Measurements from ENCODE around the gene ANKDD1A. TPM values are rescaled to one million over a fixed set of nuclear protein-coding genes. Genes with fewer than 3 reads are reported as not detected.

ANKDD1A gene
- total RNA-seq, 1 experiment from 2014 or later: 6.1 TPM

GRCh38 chr15:64951777-64952418, 40.2 kb downstream of the ANKDD1A start (continued):
- TF ChIP-seq ZMAT4 (CRISPR knock-in tag; IDR thresholded peaks at IDR 0.05): no peak
- TF ChIP-seq GABPB1 (CRISPR knock-in tag; IDR thresholded peaks at IDR 0.05): no peak
- no peak for TF ChIP-seq FOXP1 (CRISPR knock-in tag; IDR thresholded peaks at IDR 0.05; ENCODE audit: borderline replicate concordance)

DNA sequence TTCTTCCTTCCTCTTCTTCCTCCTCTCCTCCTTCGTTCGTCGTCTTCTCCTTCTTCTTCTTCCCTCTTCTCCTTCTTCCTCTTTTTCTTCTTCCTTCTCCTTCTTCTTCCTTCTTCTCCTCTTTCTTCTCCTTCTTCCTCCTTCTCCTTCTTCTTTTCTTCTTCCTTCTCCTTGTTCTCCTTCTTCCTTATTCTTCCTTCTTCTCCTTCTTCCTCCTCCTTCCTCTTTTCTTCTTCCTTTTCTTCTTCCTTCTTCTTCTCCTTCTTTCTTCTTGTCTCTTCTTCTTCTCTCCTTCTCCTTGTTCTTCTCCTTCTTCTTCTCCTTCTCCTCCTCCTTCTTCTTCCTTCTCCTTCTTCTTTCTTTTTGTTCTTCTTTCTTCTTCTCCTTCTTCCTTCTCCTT, 42.7 kb downstream of the ANKDD1A start:
- peaks cover 14% of the 10 kb centered on the region for H3K27me3 Mint-ChIP-seq (ENCODE audit: low read depth)
- TF ChIP-seq ZNF512 (CRISPR knock-in tag; IDR thresholded peaks at IDR 0.05; ENCODE audit: borderline replicate concordance): peak; percentile 83; the same call in 1 of the 2 replicates
- no peak for TF ChIP-seq JAZF1 (CRISPR knock-in tag; IDR thresholded peaks at IDR 0.05)
- DNase-seq (ENCODE audit: low spot score) (no peak), ATAC-seq (no peak)
- H3K4me1 Mint-ChIP-seq: 0 out of 2 replicates have a peak, but pooled peaks cover 3% of the 10 kb centered on the region
- no peak overlapping the region for H3K27ac Mint-ChIP-seq
- ChIA-PET POLR2A (no interaction called here), CTCF (no interaction called here)
- H3K36me3 Mint-ChIP-seq: peaks cover 60% of the 10 kb centered on the region
- H3K9me3 Mint-ChIP-seq: peaks cover 46% of the 10 kb centered on the region
- no peak overlapping the region for H3K4me3 Mint-ChIP-seq

DNA sequence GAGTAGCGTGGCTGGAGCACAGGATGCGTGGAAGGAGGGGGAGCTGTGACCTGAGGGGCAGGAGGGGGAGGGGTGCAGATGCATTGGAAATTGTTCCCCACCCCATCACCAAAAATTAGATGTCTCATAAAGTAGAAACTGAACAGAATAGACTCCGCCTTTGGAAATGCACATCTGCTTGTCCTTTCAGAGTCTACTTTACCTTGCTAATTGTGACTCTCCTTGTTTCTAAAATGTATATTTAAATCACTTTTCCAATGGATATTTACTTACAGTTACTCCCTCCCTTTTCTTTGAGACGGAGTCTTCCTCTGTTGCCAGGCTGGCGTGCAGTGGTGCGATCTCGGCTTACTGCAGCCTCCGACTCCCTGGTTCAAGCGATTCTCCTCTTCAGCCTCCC, 47.4 kb downstream of the ANKDD1A start:
- TF ChIP-seq OVOL2 (CRISPR knock-in tag; IDR thresholded peaks at IDR 0.05; ENCODE audit: borderline replicate concordance) (no peak), MAX (CRISPR knock-in tag; IDR thresholded peaks at IDR 0.05) (no peak), FOXJ3 (CRISPR knock-in tag; IDR thresholded peaks at IDR 0.05; ENCODE audit: borderline replicate concordance) (no peak), TEAD4 (CRISPR knock-in tag; IDR thresholded peaks at IDR 0.05) (no peak), NFYB (CRISPR knock-in tag; conservative IDR thresholded peaks at IDR 0.05; ENCODE audit: low read depth) (no peak), ZMAT4 (CRISPR knock-in tag; IDR thresholded peaks at IDR 0.05) (no peak), NR1H2 (CRISPR knock-in tag; IDR thresholded peaks at IDR 0.05) (no peak), TCF7 (CRISPR knock-in tag; IDR thresholded peaks at IDR 0.05; ENCODE audit: low read depth) (no peak), NFE2L1 (CRISPR knock-in tag; IDR thresholded peaks at IDR 0.05) (no peak), ZSCAN18 (CRISPR knock-in tag; IDR thresholded peaks at IDR 0.05) (no peak), ETV6 (CRISPR knock-in tag; IDR thresholded peaks at IDR 0.05) (no peak)
- TF ChIP-seq, protein P1, sequence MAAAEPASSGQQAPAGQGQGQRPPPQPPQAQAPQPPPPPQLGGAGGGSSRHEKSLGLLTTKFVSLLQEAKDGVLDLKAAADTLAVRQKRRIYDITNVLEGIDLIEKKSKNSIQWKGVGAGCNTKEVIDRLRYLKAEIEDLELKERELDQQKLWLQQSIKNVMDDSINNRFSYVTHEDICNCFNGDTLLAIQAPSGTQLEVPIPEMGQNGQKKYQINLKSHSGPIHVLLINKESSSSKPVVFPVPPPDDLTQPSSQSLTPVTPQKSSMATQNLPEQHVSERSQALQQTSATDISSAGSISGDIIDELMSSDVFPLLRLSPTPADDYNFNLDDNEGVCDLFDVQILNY (CRISPR knock-in tag; IDR thresholded peaks at IDR 0.05): no peak
- TF ChIP-seq, protein P2, sequence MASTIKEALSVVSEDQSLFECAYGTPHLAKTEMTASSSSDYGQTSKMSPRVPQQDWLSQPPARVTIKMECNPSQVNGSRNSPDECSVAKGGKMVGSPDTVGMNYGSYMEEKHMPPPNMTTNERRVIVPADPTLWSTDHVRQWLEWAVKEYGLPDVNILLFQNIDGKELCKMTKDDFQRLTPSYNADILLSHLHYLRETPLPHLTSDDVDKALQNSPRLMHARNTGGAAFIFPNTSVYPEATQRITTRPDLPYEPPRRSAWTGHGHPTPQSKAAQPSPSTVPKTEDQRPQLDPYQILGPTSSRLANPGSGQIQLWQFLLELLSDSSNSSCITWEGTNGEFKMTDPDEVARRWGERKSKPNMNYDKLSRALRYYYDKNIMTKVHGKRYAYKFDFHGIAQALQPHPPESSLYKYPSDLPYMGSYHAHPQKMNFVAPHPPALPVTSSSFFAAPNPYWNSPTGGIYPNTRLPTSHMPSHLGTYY (CRISPR knock-in tag; IDR thresholded peaks at IDR 0.05): no peak
- TF ChIP-seq, protein P3, sequence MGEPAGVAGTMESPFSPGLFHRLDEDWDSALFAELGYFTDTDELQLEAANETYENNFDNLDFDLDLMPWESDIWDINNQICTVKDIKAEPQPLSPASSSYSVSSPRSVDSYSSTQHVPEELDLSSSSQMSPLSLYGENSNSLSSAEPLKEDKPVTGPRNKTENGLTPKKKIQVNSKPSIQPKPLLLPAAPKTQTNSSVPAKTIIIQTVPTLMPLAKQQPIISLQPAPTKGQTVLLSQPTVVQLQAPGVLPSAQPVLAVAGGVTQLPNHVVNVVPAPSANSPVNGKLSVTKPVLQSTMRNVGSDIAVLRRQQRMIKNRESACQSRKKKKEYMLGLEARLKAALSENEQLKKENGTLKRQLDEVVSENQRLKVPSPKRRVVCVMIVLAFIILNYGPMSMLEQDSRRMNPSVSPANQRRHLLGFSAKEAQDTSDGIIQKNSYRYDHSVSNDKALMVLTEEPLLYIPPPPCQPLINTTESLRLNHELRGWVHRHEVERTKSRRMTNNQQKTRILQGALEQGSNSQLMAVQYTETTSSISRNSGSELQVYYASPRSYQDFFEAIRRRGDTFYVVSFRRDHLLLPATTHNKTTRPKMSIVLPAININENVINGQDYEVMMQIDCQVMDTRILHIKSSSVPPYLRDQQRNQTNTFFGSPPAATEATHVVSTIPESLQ (CRISPR knock-in tag; IDR thresholded peaks at IDR 0.05): no peak
- H3K36me3 Mint-ChIP-seq: peaks cover 62% of the 10 kb centered on the region
- no peak for ATAC-seq
- H3K27ac Mint-ChIP-seq: no peak overlapping the region
- no peak for DNase-seq (ENCODE audit: low spot score)
- peaks cover 9% of the 10 kb centered on the region; the same call in 1 of the 2 replicates for H3K27me3 Mint-ChIP-seq (ENCODE audit: low read depth)
- ChIA-PET POLR2A (no interaction called here), CTCF (no interaction called here)
- H3K4me3 Mint-ChIP-seq: no peak overlapping the region
- 0 out of 2 replicates have a peak, but pooled peaks cover 3% of the 10 kb centered on the region for H3K4me1 Mint-ChIP-seq
- H3K9me3 Mint-ChIP-seq: peaks cover 12% of the 10 kb centered on the region

Measured in WTC11 (cell line).